ENCODE results near the gene INPP5A.

INPP5A gene

DNA sequence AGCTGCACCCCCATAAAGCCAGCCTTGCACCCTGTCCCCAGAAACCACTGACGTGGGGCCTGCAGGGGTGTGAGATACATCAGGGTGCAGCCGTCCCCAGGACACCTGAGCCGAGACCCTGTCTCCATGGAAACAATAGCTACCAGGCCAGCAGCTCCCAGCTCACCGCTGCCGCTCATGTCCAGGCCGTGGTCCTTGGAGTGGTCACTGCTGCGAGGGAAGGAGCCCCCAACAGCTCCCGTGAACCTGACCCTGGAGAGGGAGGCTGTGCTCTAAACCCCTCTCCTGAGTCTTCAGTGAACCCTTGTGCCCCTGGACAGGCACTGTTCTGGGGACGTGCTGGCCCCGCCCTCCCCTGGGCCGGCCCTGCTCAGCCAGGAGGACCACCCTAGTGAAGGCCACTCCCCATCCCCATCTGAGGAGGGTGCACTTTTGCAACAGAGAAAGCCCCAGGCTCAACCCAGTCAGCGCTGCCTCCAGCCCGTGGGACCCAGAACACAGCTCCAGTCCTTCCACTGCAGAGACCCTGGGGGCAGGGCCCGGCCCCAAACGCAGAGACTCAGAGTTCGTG lies 19.6 kb upstream of the INPP5A start:
- no peak for DNase-seq (ENCODE audit: low read depth in 2 of 2)

DNA sequence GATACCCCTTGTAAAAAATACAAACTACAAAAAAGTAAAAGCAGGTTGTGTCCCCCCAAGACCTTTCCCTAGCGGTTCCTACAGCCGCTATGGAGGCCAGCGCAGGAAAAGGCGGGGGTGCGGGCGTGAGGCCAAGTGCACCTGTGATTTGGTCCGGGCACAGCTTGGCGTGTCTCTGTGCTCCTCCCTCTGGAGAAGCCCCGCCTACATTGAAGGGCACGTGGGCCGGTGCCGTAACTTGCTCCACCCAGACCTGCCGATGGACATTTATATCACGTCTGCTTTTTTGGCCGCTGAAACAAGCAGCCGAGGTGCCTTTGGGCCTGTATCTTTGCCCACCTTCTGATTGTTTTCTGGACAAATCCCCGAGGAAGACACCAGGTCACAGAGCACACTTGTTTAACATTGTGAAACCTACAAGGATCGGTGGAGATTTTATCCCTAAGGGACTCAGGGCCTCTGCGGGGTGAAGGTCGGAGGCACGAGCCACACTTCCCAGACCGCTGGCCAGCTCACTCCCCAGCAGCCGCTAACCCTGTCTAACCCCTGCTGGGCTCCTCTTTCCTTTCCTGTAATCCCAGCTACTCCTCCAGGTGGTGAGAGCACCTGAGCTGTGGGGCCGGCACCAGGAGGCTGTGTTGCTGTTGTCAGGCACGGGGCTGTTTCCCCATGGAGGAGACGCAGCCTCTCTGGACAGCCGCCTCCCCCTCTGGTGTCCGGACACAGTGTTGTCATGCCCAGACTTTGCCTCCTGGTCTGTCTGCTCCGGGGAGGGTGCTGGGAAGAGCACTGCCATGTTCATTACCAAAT lies 18.8 kb upstream of the INPP5A start:
- DNase-seq (ENCODE audit: low read depth in 2 of 2), result no peak

DNA sequence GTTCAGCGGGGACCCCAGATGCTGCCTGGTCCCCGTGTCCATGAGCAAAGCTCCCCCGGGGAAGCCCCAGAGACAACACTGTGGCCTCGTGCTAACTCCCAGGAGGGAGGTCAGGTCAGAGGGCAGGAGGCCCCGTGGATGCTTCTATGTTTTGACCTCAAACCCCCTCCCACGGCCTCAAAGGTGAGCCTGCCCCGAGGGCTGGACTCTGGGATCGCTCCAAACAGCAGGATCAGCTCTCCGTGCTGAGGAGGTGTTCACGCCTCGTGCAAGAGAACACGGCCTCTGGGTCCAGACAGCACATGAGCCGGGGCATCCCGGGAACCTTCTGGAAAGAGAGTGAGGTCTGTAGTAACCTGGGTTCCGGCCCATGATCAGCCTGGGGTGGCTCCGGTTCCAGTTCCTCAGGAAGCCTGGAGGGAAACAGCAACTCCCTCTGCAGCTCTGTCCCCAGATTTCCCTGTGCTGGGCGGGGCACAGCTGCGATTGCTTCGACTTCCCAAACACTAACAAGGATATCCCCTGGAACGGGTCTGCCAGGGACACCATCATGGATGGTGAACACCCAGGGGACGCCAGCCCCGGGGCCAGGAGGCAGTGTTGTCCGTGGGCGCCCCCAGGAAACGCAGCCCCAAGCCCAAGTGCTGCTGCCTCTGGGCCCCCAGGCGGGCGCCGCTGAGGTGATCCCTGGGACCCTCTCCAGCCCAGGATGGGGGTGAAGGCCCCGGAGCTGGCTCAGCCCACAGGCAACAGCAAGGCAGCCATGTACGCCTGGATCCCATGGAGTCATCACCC lies 18.0 kb upstream of the INPP5A start:
- DNase-seq (ENCODE audit: low read depth in 2 of 2), result no peak

GRCh38 chr10:132520177-132520811 lies 17.3 kb upstream of the INPP5A start:
- peak; percentile 48 to 57 for DNase-seq (ENCODE audit: low read depth in 2 of 2)

- no peak for DNase-seq (ENCODE audit: low read depth in 2 of 2)
These were observed 16.5 kb upstream of the INPP5A start for GRCh38 chr10:132521041-132521465.

GRCh38 chr10:132521466-132522102 lies 16.0 kb upstream of the INPP5A start:
- DNase-seq (ENCODE audit: low read depth in 2 of 2), result no peak

DNA sequence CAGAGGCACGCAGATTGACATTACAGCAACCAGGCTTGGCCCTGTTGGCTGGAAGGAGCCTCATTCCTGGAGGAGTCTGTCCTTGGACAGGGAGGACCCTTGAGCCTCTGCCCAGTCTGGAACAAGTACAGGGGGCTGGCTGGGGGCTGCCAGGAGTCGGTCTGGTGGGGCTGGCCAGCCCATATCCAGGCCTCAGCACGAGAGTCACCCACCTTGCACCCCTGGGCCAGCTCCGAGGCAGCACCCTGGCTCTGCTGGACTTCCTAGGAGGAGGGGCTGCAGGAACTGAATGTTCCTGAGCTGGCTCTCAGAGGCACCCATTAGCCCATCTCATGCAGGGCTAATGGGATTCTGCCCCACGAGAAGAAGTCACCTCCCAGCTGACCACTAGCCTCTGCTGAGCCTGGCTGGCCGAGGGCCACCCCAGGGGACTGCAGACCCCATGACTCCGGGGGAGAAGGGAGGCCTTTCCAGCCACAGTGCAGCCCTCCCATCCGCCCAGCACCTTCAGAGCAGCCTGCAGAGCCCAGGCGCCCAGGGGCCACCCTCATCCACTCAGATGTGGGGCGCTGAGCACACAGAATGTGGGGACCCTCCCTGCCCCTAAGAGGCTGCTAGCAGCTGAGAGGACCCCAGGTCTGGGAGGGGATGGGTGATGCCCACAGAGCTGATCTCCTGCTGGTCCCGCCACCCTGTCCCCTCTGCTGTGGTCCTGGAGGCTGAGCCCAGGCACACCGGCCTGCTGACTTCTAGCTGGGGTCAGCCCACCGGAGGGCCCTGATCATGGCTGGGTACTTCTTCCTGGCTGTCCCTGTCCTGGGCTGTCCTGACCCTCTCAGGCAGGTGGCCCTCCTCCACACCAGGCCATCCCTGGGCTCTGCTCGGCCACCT lies 14.8 kb upstream of the INPP5A start:
- DNase-seq (ENCODE audit: low read depth in 2 of 2), result no peak

DNA sequence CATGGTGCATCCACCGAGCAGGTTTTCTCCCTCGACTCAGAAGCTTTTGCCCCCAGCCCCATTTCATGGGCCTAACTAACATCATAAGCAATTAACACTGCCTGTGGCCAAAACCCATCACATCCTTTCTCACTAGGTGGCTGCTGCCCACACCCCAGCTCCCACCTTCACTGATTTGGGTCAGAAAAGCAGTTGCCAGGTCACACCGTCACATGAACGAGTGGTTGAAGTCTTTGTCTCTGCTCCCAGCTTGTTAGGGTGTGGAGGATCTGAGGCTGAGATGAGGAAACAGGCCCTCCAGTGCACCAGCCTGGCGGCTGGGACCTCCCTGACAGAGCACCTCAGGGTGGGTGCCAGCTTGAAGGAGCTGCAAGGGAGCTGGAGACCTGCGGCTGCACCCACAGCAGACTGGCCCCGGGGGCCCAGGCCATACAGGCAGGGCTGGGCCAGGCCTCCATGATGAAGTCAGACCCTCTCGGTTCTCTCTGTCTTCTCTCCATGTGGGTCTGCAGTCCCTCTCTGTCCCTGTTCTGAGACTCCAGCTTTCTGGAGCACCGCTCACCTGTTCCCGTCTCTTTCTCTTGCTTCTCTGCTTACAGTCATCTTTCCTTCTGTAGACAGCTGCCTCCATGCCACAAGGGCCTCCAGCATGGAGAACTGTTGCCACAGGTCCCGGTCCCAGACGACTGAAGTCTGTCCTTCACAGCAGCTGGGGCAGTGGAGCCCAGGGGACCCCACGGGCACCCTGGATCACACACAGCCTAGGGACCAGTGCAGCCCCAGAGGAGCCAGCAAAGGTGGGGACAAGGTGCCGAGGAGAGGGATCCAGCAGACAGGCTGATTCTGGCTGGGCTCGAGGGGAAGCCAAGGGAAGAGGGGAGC lies 13.8 kb upstream of the INPP5A start:
- DNase-seq (ENCODE audit: low read depth in 2 of 2), result no peak

- DNase-seq (ENCODE audit: low read depth in 2 of 2), result no peak
These were observed 12.9 kb upstream of the INPP5A start for GRCh38 chr10:132524443-132525285.

- DNase-seq (ENCODE audit: low read depth in 2 of 2), result no peak
These were observed 10.9 kb upstream of the INPP5A start for GRCh38 chr10:132526676-132527075.

DNA sequence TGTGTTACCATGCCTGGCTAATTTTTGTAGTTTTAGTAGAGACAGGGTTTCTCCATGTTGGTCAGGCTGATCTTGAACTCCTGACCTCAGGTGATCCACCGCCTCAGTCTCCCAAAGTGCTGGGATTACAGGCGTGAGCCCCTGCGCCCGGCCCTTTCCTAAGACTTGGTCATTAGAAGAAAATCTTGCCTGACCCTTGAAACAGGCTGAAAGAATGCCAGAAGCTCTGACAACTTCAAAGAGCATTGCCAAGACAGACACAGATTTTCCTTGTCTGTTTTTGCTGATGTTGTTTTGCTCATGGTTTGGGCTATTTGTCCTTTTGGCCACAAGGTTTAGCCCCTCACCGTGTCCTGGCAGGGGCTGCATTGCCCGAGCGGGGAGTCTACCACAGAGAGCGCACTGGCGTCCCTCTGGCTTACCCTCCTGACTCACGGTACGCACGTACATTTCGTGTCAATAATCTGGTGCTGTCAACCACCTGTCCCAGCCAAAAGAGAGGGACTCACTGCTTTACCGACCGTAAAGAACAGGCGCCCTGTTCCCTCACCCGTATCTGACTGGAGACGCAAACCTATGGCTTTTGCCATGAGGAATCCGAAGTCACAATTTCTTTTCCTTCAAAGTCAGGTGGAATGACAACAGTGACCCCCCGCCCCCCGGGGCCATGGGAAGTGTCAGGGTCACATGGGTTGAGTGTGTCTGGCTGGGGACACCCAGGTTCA lies 10.1 kb upstream of the INPP5A start:
- no peak for DNase-seq (ENCODE audit: low read depth in 2 of 2)

- no peak for DNase-seq (ENCODE audit: low read depth in 2 of 2)
These were observed 9.4 kb upstream of the INPP5A start for GRCh38 chr10:132528064-132528691.

DNA sequence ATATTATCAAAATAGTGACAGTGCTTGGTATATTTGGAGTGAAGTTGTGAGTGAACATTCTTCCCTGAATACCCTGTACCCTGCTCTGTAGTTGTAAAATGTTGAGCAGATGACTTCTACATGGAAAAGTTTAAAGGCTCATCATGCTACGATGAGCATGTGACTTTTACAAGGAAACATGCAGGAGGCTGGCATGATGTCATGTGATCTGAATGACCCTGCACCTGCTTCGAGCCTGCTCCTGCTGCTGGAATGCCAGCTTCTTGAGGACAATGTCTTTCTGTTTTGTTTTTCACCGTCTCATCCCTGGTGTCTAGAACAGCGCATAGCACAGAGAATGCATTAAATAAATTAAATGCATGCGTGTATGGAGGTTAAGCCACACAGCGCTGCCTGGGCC lies 5.4 kb upstream of the INPP5A start:
- DNase-seq (ENCODE audit: low read depth in 2 of 2), result no peak

DNA sequence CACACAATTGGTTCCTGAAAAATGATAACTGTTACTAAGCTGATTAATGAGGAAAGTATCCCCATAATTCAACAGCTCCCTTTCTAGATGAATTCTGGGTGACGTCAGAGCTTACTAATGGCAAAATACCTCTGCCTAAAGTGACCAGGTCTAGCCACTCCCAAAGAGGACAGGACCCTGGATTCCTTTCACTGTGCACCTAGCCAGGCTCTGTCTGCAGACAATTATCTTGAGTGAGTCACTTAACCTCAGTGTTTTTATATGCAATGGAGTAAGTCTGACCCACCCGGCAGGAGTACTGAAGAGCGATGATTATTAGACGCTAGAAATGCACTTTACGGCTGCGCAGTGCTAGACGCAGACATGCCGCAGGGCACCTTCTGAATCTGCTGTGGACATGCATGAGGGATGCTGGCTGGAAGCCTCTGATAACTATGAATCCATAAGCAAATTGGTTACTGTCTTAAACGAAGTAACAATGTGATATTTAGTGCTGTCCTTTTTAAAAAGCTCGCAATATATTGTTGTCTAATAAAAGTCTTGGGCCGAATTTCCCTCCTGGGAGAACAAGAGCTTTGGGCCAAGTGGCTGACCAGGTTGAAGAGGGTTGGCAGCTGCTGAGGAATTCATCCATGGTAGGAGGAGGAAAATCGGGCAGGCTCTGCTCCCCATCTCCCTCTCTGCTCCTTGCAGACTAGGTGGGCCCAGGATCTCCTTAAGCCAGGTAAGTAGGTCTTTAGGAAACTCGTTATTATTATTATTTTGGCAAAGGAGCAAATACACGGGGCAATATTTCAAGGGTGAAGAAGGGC lies 4.6 kb upstream of the INPP5A start:
- DNase-seq (ENCODE audit: low read depth in 2 of 2), result peak; percentile 39 to 44

- no peak for DNase-seq (ENCODE audit: low read depth in 2 of 2)
These were observed 3.9 kb upstream of the INPP5A start for GRCh38 chr10:132533571-132534260.

GRCh38 chr10:132534391-132535064 lies 3.1 kb upstream of the INPP5A start:
- no peak for DNase-seq (ENCODE audit: low read depth in 2 of 2)
